GM12878 (cell line): ENCODE results near the gene TCOF1. TPM values are rescaled to one million over a fixed set of nuclear protein-coding genes. Genes with fewer than 3 reads are reported as not detected.

Source experiments
- ATAC-seq: fragments of 200-7000 bp; cut with Tn5 transposase; 3 replicates; pipeline ENCODE4 v1.9.1; 2020; ENCODE audit warnings: mild to moderate bottlenecking, moderate library complexity
- BruUV-seq: library from RNA; stranded (reverse); fragments of 400-500 nt; replicated peaks from 2 replicates; lab custom pipeline; 2021; lab: Mats Ljungman, UMichigan
- CTCF ChIA-PET: fragments of 300-600 bp; sonication (Branson Sonifier 250); formaldehyde crosslinking; extraction: SDS; loops from one replicate; lab custom pipeline; 2021; ENCODE audit warnings: inconsistent platforms; lab: Yijun Ruan, JAX
- POLR2A ChIA-PET: fragments of 350-600 bp; formaldehyde crosslinking; extraction: SDS; loops from one replicate; lab custom pipeline; 2021; ENCODE audit warnings: inconsistent platforms; lab: Charles Lee
- RAD21 ChIA-PET: fragments of 300-600 bp; sonication (Branson Sonifier 250); formaldehyde crosslinking; loops from one replicate; lab custom pipeline; 2023; ENCODE audit warnings: antibody characterized with exemption; ENCODE audit not compliant: unreplicated experiment; lab: Charles Lee
- SMC1A ChIA-PET: fragments of 300-600 bp; sonication (Branson Sonifier 250); formaldehyde crosslinking; loops from one replicate; lab custom pipeline; 2023; ENCODE audit not compliant: unreplicated experiment, uncharacterized antibody; lab: Charles Lee
- DNase-seq: peaks from one replicate; pipeline ENCODE4 v3.0.0-alpha.2; 2011; ENCODE audit warnings: low read depth, low spot score
- FAIRE-seq: peaks from 3 replicates; lab custom pipeline; 2011; peaks lifted over from hg19 to GRCh38; lab: Jason Lieb, UNC
- H2AFZ ChIP-seq: 2 replicates; pipeline ENCODE4 v1.6.0; 2011; ENCODE audit warnings: low read depth, low read length, control low read depth; ENCODE audit not compliant: control insufficient read depth
- H3K27ac ChIP-seq: 2 replicates; pipeline ENCODE4 v1.5.1; 2011; ENCODE audit warnings: control low read depth; ENCODE audit not compliant: control insufficient read depth, insufficient read depth
- H3K27me3 ChIP-seq, 2 experiments: replicated peaks in 1 of 2; 2 replicates each; pipeline versions ENCODE4 v1.6.0 to v1.6.1; 2011; ENCODE audit warnings: low read length in 1 of 2; ENCODE audit not compliant: control insufficient read depth in 2 of 2, insufficient read depth in 2 of 2
- H3K36me3 ChIP-seq, 2 experiments: 2 replicates each; pipeline ENCODE4 v1.5.1; 2011; ENCODE audit warnings: low read length in 1 of 2; ENCODE audit not compliant: control insufficient read depth in 2 of 2, insufficient read depth in 2 of 2
- H3K4me1 ChIP-seq: 2 replicates; pipeline ENCODE4 v1.6.1; 2011; ENCODE audit warnings: mild to moderate bottlenecking, low read length, moderate library complexity, mixed read lengths; ENCODE audit not compliant: control insufficient read depth, insufficient read depth
- H3K4me2 ChIP-seq: 2 replicates; pipeline ENCODE4 v1.6.0; 2011; ENCODE audit warnings: control low read depth; ENCODE audit not compliant: control insufficient read depth, insufficient read depth
- H3K4me3 ChIP-seq: fragments of 200-600 bp; sonication (generic); 2 replicates; pipeline ENCODE4 v1.5.1; 2016
- H3K79me2 ChIP-seq: 2 replicates; pipeline ENCODE4 v1.6.0; 2011; ENCODE audit warnings: low read length; ENCODE audit not compliant: control insufficient read depth, insufficient read depth
- H3K9ac ChIP-seq: 2 replicates; pipeline ENCODE4 v1.8.0; 2011; ENCODE audit warnings: low read length, control low read depth, mixed read lengths; ENCODE audit not compliant: control insufficient read depth, insufficient read depth
- H3K9me3 ChIP-seq: replicated peaks from 3 replicates; pipeline ENCODE4 v1.5.1; 2011; ENCODE audit warnings: mild to moderate bottlenecking, low read length; ENCODE audit not compliant: control insufficient read depth, insufficient read depth
- H4K20me1 ChIP-seq: 2 replicates; pipeline ENCODE4 v1.6.0; 2011; ENCODE audit not compliant: control insufficient read depth, insufficient read depth
- POLR2A ChIP-seq: IDR thresholded peaks from 2 replicates; pipeline ENCODE4 v1.6.1; 2011; ENCODE audit warnings: low read depth, mild to moderate bottlenecking, low read length
- POLR2AphosphoS2 ChIP-seq: IDR thresholded peaks from 2 replicates; pipeline ENCODE4 v1.6.1; 2011; ENCODE audit warnings: low read depth, mild to moderate bottlenecking, low read length, improper control_type of control experiment, moderate library complexity
- POLR2AphosphoS5 ChIP-seq: IDR thresholded peaks from 2 replicates; pipeline ENCODE4 v1.6.1; 2011; ENCODE audit warnings: mild to moderate bottlenecking, low read length, inconsistent platforms
- WGBS: methylation state at CpG from one replicate; pipeline ENCODE4 v1.1.6; 2016; ENCODE audit warnings: low lambda C conversion rate; ENCODE audit not compliant: insufficient replicate concordance, insufficient coverage; ENCODE audit errors: missing lambda C conversion rate; 5-methylcytosine and 5-hydroxymethylcytosine counted together
- in situ Hi-C: fragments of 300-500 bp; cut with MboI; formaldehyde crosslinking; loops from 9 replicates; pipeline ENCODE4 v1.14.3; 2018; ENCODE audit warnings: mixed read lengths
- intact Hi-C: fragments of 100-400 bp; cut with micrococcal nuclease; formaldehyde crosslinking; loops from one replicate; pipeline ENCODE4 v1.14.2; 2022; ENCODE audit not compliant: unreplicated experiment
- polyA plus RNA-seq, 11 experiments: library from polyadenylated mRNA; depleted of rRNA in 4 of 11; unstranded in 6 of 11; stranded (reverse) in 5 of 11; fragments of >200 nt; fragmentation: Nextera tagmentation in 4 of 11; fragmentation: Illumina TruSeq in 1 of 11; extraction: Ambion mirVana in 4 of 11; extraction: Trizol in 1 of 11; gene quantifications; 1 replicate in 1 of 11; 2 replicates in 10 of 11; pipeline versions ENCODE4 v1.2.1 to v1.2.3, GENCODE V29; 2011 to 2016; ENCODE audit warnings: inconsistent platforms in 2 of 11, missing spikeins in 2 of 11, low read depth in 1 of 11
- total RNA-seq, 4 experiments: library from RNA; depleted of rRNA in 3 of 4; stranded (reverse); fragments of >200 nt in 3 of 4; fragmentation: Illumina TruSeq in 1 of 4; extraction: Trizol in 1 of 4; gene quantifications; 2 replicates each; pipeline versions ENCODE4 v1.2.1 to v1.2.3, GENCODE V29; 2013 to 2021
- TF ChIP-seq, protein P1 (sequence below): fragments of 450-650 bp; IDR thresholded peaks from 2 replicates; pipeline ENCODE4 v1.6.1; 2016; ENCODE audit warnings: mild to moderate bottlenecking, moderate library complexity, borderline replicate concordance
- TF ChIP-seq, protein P2 (sequence below), 3 experiments: IDR thresholded peaks in 2 of 3; conservative IDR thresholded peaks in 1 of 3; 2 replicates each; pipeline ENCODE4 v1.5.1; 2011; ENCODE audit warnings: low read depth in 3 of 3, low read length in 3 of 3, mild to moderate bottlenecking in 3 of 3, control low read depth in 2 of 3, moderate library complexity in 2 of 3, inconsistent platforms in 1 of 3, mixed read lengths in 1 of 3; ENCODE audit not compliant: control insufficient read depth in 2 of 3, insufficient read depth in 1 of 3; ENCODE audit errors: extremely low read depth in 1 of 3

Gene TCOF1
- total and polyA plus RNA-seq, 10 of the 15 experiments (the other 5 are each of a cell fraction or from before 2014, with no cell fraction given): 8.7 to 83.9 (median 38.9) TPM

DNA sequence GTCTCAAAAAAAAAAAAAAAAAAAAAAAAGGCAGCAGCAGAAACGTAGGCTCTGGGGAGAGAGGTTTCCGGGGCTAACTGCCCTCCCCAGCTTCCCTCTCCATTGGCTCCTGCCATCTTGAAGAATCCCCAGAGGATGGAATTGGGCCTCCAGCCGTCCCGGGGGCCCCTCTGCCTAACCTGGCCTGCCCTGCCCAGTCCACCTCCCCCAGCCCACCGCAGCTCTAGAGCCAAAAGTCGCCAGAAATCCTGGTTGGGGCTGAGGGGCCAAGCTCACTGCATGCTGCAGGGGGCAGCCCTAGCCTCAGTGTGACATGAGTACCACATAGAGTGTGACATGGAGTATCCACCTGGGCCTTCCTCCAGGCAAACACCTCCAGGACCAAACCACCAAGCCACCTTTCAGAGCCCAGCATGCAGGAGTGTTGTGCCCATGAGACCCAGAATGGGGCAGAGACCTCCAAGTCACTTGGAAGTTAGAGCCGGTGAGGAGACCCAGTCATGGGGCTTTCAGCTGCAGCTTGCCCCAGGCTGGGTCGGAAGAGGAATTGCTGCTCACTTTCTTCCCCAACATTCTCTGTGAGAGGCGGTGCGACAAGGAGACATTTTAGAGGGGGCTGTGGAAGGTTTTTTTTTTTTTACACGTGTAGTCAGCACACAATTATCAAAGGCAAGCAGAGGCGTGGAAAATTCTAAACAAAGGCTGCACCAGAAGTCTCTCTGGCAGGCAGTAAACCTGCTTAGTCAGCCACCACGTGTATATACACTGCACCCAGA, 37.6 kb downstream of the TCOF1 start:
- FAIRE-seq: no peak
- ATAC-seq: no peak
- no peak overlapping the region for H2AFZ ChIP-seq
- ChIA-PET SMC1A (interaction anchor here (1.1 to 8.1 kb wide), 2 partner anchors 11 to 39 kb away, joined by 3 to 127 read pairs; no protein-coding TSS in a partner anchor), RAD21 (interaction anchor here (8.6 kb wide), 1 partner anchor 39 kb away, joined by 115 read pairs; no protein-coding TSS in a partner anchor), POLR2A (interaction anchor here (0.6 to 1.1 kb wide), 4 partner anchors 8 to 317 kb away, joined by 3 read pairs; no protein-coding TSS in a partner anchor)
- H3K36me3 ChIP-seq: peaks cover 35 to 44% of the 10 kb centered on the region in 2 experiments
- 84% methylated on average over 13 of the region's 13 CpGs for WGBS
- H3K27ac ChIP-seq: no peak overlapping the region
- in situ Hi-C loops: no loop called here
- H4K20me1 ChIP-seq: peaks cover 3% of the 10 kb centered on the region; the same call in 1 of the 2 replicates
- TF ChIP-seq, protein P1, sequence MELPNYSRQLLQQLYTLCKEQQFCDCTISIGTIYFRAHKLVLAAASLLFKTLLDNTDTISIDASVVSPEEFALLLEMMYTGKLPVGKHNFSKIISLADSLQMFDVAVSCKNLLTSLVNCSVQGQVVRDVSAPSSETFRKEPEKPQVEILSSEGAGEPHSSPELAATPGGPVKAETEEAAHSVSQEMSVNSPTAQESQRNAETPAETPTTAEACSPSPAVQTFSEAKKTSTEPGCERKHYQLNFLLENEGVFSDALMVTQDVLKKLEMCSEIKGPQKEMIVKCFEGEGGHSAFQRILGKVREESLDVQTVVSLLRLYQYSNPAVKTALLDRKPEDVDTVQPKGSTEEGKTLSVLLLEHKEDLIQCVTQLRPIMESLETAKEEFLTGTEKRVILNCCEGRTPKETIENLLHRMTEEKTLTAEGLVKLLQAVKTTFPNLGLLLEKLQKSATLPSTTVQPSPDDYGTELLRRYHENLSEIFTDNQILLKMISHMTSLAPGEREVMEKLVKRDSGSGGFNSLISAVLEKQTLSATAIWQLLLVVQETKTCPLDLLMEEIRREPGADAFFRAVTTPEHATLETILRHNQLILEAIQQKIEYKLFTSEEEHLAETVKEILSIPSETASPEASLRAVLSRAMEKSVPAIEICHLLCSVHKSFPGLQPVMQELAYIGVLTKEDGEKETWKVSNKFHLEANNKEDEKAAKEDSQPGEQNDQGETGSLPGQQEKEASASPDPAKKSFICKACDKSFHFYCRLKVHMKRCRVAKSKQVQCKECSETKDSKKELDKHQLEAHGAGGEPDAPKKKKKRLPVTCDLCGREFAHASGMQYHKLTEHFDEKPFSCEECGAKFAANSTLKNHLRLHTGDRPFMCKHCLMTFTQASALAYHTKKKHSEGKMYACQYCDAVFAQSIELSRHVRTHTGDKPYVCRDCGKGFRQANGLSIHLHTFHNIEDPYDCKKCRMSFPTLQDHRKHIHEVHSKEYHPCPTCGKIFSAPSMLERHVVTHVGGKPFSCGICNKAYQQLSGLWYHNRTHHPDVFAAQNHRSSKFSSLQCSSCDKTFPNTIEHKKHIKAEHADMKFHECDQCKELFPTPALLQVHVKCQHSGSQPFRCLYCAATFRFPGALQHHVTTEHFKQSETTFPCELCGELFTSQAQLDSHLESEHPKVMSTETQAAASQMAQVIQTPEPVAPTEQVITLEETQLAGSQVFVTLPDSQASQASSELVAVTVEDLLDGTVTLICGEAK: no peak
- TF ChIP-seq POLR2A (peak; percentile 68), POLR2AphosphoS2 (0 out of 2 replicates have a peak, but pooled peaks have one; percentile 19), POLR2AphosphoS5 (no peak; the same call in 1 of the 2 replicates)
- TF ChIP-seq, protein P2, sequence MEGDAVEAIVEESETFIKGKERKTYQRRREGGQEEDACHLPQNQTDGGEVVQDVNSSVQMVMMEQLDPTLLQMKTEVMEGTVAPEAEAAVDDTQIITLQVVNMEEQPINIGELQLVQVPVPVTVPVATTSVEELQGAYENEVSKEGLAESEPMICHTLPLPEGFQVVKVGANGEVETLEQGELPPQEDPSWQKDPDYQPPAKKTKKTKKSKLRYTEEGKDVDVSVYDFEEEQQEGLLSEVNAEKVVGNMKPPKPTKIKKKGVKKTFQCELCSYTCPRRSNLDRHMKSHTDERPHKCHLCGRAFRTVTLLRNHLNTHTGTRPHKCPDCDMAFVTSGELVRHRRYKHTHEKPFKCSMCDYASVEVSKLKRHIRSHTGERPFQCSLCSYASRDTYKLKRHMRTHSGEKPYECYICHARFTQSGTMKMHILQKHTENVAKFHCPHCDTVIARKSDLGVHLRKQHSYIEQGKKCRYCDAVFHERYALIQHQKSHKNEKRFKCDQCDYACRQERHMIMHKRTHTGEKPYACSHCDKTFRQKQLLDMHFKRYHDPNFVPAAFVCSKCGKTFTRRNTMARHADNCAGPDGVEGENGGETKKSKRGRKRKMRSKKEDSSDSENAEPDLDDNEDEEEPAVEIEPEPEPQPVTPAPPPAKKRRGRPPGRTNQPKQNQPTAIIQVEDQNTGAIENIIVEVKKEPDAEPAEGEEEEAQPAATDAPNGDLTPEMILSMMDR (IDR thresholded peaks at IDR 0.05 in 2 of 3, conservative IDR thresholded peaks at IDR 0.05 in 1 of 3; ENCODE audit: control insufficient read depth in 2 of 3, extremely low read depth in 1 of 3, insufficient read depth in 1 of 3, low read depth in 3 of 3, low read length in 3 of 3): peak in 2 of 3 experiments; percentile 25 to 27; a peak in 3 of 6 replicates
- TF ChIP-seq, all 136 proteins: peak for 3
- H3K9ac ChIP-seq: no peak overlapping the region
- intact Hi-C loops: no loop called here
- H3K9me3 ChIP-seq: no peaks in the 10 kb centered on the region
- DNase-seq: no peak
- H3K4me3 ChIP-seq: no peak overlapping the region
- H3K4me2 ChIP-seq: no peak overlapping the region
- no peaks in the 10 kb centered on the region for H3K79me2 ChIP-seq
- no TSS peak for BruUV-seq
- peaks cover 10% of the 10 kb centered on the region for H3K4me1 ChIP-seq
- CTCF ChIA-PET: interaction anchor here (0.6 to 14.0 kb wide), 5 partner anchors 10 to 1354 kb away, joined by 3 to 274 read pairs (median 3); no protein-coding TSS in a partner anchor
- H3K27me3 ChIP-seq: no peaks in the 10 kb centered on the region
